BLaER1 (cell line): ENCODE measurements around the gene COL6A1.
A peak's percentile ranks its signal among the peaks of the same experiment; 100 is the strongest.

Source experiments
- H3K27ac ChIP-seq: shearing (Covaris generic); formaldehyde crosslinking; 2 replicates; pipeline ENCODE4 v1.8.1; 2022
- H3K27me3 ChIP-seq: shearing (Covaris generic); formaldehyde crosslinking; 2 replicates; pipeline ENCODE4 v1.8.1; 2022
- H3K36me3 ChIP-seq: shearing (Covaris generic); formaldehyde crosslinking; 2 replicates; pipeline ENCODE4 v1.8.1; 2022
- H3K4me1 ChIP-seq: shearing (Covaris generic); formaldehyde crosslinking; 2 replicates; pipeline ENCODE4 v1.8.1; 2022
- H3K4me2 ChIP-seq: shearing (Covaris generic); formaldehyde crosslinking; 2 replicates; pipeline ENCODE4 v1.8.1; 2022
- H3K4me3 ChIP-seq: shearing (Covaris generic); formaldehyde crosslinking; 2 replicates; pipeline ENCODE4 v1.8.1; 2022
- H3K9ac ChIP-seq: shearing (Covaris generic); formaldehyde crosslinking; 2 replicates; pipeline ENCODE4 v1.8.1; 2022
- H3K9me3 ChIP-seq: shearing (Covaris generic); formaldehyde crosslinking; 2 replicates; pipeline ENCODE4 v1.8.1; 2022
- H4K20me1 ChIP-seq: shearing (Covaris generic); formaldehyde crosslinking; 2 replicates; pipeline ENCODE4 v1.8.1; 2022
- Cebpa-rat ChIP-seq: shearing (Covaris generic); IDR thresholded peaks from 2 replicates; pipeline ENCODE4 v1.8.1; 2022

Gene COL6A1

DNA sequence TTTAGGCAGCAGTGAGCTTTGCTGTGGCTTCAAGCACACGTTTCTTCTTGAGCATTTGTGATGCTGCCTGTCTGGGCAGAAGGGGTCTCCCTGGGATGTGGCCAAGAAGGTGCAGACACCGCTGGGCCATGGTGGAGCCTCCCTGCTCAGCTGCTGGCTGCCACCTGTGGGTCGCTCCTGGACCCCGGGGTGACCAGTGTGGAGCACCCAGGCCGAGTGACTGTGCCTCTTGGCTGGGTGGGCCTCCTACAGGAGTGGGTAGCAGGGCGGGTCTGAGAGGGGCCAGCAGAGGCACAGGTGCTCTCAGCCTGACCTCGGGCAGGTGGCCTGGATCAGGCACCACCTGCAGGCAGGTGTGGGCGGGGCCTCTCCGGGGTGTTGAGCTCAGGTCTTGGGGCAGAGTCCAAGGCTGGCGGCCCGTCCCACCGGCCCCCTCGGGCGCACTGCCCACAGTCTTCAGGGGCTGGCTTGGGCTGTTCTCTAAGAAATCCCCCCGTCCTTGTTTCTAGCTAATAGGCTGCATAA is 42.0 kb upstream of the COL6A1 start:
- Histone ChIP-seq H4K20me1 (peaks cover 16% of the 10 kb centered on the region; the same call in 1 of the 2 replicates), H3K27ac (peak overlapping the region; percentile 92), H3K9ac (0 out of 2 replicates have a peak overlapping the region, but pooled peaks have one; percentile 72), H3K4me3 (no peak overlapping the region), H3K9me3 (no peaks in the 10 kb centered on the region), H3K36me3 (peaks cover 6% of the 10 kb centered on the region; the same call in 1 of the 2 replicates), H3K4me1 (peaks cover 86% of the 10 kb centered on the region), H3K27me3 (no peaks in the 10 kb centered on the region), H3K4me2 (peak overlapping the region; percentile 89)
- no peak for TF ChIP-seq Cebpa-rat

DNA sequence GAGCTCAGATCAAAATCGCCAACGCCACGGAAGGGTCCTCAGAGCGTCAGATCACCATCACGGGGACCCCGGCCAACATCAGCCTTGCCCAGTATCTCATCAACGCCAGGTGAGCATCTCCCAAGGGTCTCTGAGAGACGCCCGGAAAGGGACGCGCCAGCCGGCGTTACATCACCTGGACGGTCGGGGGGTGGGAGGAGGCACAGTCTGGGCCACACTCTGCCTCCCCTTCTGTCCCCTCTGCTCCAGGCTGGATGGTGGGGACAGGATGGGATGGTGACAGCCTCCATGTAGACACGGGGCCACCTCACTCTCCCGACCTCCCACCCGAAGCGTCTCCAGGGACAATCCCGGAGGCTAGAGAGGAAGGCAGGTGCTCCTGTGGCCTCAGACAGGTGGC is 41.5 kb upstream of the COL6A1 start:
- Histone ChIP-seq H3K36me3 (peaks cover 3% of the 10 kb centered on the region; the same call in 1 of the 2 replicates), H3K4me3 (no peak overlapping the region), H4K20me1 (peaks cover 16% of the 10 kb centered on the region; the same call in 1 of the 2 replicates), H3K9me3 (no peaks in the 10 kb centered on the region), H3K4me1 (peaks cover 81% of the 10 kb centered on the region), H3K27ac (no peak overlapping the region), H3K4me2 (peak overlapping the region; percentile 89), H3K9ac (no peak overlapping the region), H3K27me3 (no peaks in the 10 kb centered on the region)
- TF ChIP-seq Cebpa-rat, result no peak

DNA sequence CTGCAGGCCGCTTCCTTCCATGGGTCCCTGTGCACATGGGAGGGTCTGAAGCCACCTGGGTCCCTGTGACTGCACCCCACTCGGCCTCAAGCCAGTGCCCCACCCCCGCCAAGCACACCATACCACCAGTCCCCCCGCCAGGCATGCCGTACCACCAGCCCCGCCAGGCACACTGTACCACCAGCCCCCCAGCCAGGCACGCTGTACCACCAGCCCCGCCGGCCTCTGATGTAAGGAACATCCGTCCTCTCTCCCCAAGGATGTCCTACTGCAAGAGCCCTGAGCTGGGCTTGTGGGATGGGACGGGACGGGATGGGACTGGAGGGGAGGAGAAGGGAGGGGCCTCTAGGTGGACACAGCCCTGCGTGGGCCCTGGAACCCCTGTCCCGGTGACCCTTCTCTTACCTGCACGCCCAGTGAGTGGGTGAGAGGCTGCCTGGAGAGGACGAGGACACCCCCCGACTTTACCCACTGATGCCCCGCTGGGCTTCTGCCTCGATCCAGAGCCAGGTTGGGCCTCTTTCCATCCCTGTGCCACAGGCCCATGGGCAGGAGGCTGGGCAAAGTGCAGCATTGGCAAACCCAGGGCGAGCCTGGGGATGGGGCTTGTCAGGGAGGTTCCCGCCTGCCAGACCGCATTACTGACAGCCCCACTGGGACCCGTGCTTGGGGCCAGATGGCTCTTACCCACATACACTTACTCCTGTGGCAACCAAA is 40.8 kb upstream of the COL6A1 start:
- TF ChIP-seq Cebpa-rat, result no peak
- Histone ChIP-seq H3K4me2 (peak overlapping the region; percentile 89), H3K27me3 (no peaks in the 10 kb centered on the region), H3K36me3 (no peaks in the 10 kb centered on the region), H3K9ac (no peak overlapping the region), H3K4me3 (no peak overlapping the region), H3K27ac (no peak overlapping the region; the same call in 1 of the 2 replicates), H4K20me1 (peaks cover 16% of the 10 kb centered on the region; the same call in 1 of the 2 replicates), H3K4me1 (peaks cover 74% of the 10 kb centered on the region), H3K9me3 (no peaks in the 10 kb centered on the region)

DNA sequence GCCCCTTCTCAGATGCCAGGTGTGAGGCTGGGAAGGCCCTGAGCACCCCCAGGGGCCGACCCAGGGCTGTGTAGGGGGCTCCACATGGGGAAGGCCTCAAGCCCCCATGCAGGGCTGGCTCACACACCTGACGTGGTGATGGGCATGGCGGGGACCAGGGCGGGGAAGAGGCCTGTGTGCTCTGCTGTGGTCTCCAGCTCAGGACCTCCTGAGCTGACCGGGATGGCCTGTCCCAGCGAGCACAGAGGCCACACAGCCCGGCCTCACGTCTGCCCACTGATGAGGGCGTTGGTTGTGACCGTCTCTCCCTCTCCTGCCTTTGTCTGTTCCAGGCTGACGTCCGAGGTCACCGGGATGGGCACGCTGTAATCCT is 40.2 kb upstream of the COL6A1 start:
- Histone ChIP-seq H3K4me3 (peak overlapping the region; percentile 15; the same call in 1 of the 2 replicates), H3K36me3 (no peaks in the 10 kb centered on the region), H3K4me1 (peaks cover 69% of the 10 kb centered on the region), H4K20me1 (peaks cover 16% of the 10 kb centered on the region; the same call in 1 of the 2 replicates), H3K9me3 (no peaks in the 10 kb centered on the region), H3K4me2 (peak overlapping the region; percentile 89), H3K27ac (peak overlapping the region; percentile 64; the same call in 1 of the 2 replicates), H3K9ac (no peak overlapping the region), H3K27me3 (no peaks in the 10 kb centered on the region)
- no peak for TF ChIP-seq Cebpa-rat

DNA sequence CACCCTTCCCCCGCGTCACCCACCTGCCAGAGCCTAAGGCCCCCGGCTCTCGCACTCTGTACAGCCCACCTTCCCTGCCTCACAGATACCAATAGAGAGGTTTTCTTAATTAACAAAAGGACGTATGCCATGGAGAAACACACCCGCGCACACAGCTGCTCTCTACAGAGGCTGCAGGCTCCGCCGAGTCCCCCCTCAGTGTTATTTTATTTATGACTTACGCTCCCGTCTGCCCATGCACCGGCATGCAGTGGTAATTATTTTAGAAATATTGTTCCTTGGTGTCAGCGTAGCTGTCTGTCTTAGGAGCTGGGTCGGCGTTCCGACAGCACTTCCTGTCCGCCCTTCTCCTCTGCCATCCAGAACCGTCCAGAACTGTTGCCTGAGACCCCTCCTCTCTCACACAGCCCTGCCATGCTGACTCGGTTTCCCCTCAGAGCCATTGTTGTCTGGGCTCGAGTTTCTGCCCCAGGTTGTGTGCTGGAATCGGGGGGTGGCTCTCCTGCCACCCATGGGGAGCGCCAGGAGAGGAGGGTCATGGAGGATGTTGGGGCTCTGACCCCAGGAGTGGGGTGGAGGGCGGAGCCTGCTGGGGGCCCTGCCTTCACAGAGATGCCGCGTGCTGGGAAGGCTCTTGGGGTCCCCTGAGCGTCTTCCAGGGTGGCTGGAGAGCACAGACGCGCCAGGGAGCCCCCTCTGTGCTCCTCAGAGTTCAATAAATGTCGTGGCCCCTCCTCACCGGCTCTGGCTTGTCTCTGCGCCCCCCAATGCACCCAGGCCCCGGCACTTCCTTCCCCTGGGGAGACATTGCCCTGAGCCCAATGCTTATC is 39.6 kb upstream of the COL6A1 start:
- peaks cover 64% of the 10 kb centered on the region for H3K4me1 ChIP-seq
- H3K4me3 ChIP-seq, result peak overlapping the region; percentile 15; the same call in 1 of the 2 replicates
- no peak overlapping the region for H3K9ac ChIP-seq

DNA sequence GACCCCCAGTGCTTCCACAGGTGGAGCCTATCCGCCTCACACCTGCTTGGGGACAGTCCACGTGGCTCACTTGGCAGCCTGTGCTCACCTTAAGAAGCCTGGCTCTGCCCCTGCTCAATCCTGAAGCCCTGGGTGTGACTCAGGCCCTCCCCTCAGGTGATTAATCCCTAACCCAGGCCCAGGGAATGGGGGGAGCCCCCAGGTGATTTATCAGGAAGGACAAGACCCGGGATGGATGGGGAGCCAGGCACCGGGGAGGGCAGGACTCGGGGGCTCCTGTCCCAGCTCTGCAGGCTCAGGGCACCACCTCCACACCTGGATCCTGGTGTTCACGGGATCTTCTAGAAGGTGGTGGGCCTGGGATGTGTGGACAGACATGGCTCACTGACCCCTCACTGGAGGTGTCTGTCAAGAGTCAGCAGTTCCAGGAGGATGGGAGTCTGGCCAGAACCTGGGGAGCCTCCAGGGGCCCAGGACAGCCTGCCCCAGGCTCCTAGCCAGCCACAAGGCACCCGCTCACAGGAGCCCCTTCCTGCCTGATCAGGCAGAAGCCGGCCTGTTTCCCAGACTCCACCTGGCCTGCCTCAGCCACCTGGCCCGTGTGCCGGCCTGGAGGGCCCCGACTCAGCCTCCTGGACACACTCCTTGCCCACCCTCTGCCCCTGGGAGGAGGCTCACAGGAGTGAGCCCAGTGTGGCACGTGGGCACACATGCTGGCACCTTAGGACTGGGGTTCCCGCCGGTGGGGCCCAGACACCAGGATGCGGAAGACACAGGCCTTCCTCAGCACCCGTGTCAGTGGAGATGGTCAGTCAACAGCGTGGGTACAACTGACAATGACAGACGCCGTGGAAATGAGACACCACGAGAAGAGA is 38.6 kb upstream of the COL6A1 start:
- peaks cover 63% of the 10 kb centered on the region for H3K4me1 ChIP-seq
- H3K9ac ChIP-seq, result no peak overlapping the region
- H4K20me1 ChIP-seq, result peaks cover 9% of the 10 kb centered on the region; the same call in 1 of the 2 replicates
- no peaks in the 10 kb centered on the region for H3K27me3 ChIP-seq
- peak overlapping the region; percentile 89 for H3K4me2 ChIP-seq
- H3K9me3 ChIP-seq, result peaks cover 8% of the 10 kb centered on the region; the same call in 1 of the 2 replicates
- H3K4me3 ChIP-seq, result no peak overlapping the region
- no peak overlapping the region for H3K27ac ChIP-seq
- TF ChIP-seq Cebpa-rat, result no peak
- H3K36me3 ChIP-seq, result no peaks in the 10 kb centered on the region

More for the DNA sequence above, 39.6 kb upstream of the COL6A1 start:
- TF ChIP-seq Cebpa-rat, result no peak
- H3K9me3 ChIP-seq, result no peaks in the 10 kb centered on the region
- no peaks in the 10 kb centered on the region for H3K27me3 ChIP-seq
- H3K36me3 ChIP-seq, result no peaks in the 10 kb centered on the region
- peak overlapping the region; percentile 89 for H3K4me2 ChIP-seq
- H4K20me1 ChIP-seq, result peaks cover 16% of the 10 kb centered on the region; the same call in 1 of the 2 replicates
- H3K27ac ChIP-seq, result peak overlapping the region; percentile 64; the same call in 1 of the 2 replicates

DNA sequence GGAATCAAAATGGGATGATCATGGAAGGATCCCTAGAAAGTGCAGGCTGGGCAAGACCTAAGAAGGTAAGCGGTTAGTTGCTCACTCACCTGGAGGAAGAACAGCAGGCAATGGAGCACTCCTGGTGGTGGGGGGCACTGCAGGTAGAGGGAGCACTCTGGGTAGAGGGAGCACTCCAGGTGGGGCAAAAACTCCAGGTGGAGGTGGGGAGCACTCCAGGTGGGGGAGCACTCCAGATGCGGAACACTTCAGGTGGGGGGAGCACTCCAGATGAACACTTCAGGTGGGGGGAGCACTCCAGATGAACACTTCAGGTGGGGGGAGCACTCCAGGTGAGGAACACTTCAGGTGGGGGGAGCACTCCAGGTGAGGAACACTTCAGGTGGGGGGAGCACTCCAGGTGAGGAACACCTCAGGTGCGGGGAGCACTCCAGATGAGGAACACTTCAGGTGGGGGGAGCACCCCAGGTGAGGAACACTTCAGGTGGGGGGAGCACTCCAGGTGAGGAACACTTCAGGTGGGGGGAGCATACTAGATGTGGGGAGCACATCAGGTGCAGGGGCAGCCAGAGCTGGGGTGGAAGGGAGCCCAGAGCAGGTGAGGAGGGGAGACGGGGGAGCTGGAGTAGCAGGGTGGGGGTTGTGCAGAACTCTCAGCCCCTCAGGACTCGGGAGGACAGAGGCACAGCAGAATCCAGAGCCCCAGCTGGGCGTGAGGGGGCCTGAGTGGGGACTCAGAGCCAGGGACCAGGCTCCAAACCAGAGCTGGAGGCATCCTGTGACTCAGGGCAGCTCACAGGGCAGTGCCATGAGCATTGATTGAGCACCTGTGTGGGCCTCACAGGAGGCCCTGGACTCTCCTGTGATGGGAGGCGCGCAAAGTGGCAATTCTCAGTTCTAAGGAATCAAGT is 37.7 kb upstream of the COL6A1 start:
- no peak overlapping the region for H3K4me2 ChIP-seq
- H4K20me1 ChIP-seq, result peaks cover 9% of the 10 kb centered on the region; the same call in 1 of the 2 replicates
- no peak overlapping the region for H3K4me3 ChIP-seq
- no peak for TF ChIP-seq Cebpa-rat
- no peak overlapping the region for H3K9ac ChIP-seq
- peaks cover 63% of the 10 kb centered on the region for H3K4me1 ChIP-seq
- H3K27ac ChIP-seq, result no peak overlapping the region
- H3K27me3 ChIP-seq, result no peaks in the 10 kb centered on the region
- peaks cover 10% of the 10 kb centered on the region; the same call in 1 of the 2 replicates for H3K9me3 ChIP-seq
- no peaks in the 10 kb centered on the region for H3K36me3 ChIP-seq

DNA sequence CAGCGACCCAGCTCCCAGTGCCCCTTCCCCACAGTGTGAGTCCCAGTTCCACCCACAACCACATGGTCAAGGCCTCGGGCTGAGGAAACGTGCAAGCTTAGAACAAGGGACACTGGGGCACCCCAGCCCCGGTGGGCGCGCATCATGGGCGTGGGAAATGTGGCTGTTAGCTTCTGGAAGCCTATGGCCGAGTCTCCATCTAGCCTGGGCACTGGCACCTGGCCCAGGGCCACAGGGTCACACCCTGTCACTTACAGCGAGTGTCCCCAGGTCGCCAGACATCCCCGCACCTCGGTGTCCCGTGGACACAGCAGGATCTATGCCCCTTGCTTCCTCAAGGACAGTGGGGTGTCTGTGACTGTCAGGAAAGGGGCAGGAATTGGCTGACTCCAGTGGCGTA is 37.0 kb upstream of the COL6A1 start:
- H3K9ac ChIP-seq, result no peak overlapping the region
- no peak overlapping the region for H3K4me2 ChIP-seq
- H3K9me3 ChIP-seq, result peaks cover 10% of the 10 kb centered on the region; the same call in 1 of the 2 replicates
- peaks cover 63% of the 10 kb centered on the region for H3K4me1 ChIP-seq
- H4K20me1 ChIP-seq, result peaks cover 9% of the 10 kb centered on the region; the same call in 1 of the 2 replicates
- no peak overlapping the region for H3K4me3 ChIP-seq
- no peaks in the 10 kb centered on the region for H3K36me3 ChIP-seq
- no peak overlapping the region for H3K27ac ChIP-seq
- H3K27me3 ChIP-seq, result no peaks in the 10 kb centered on the region
- TF ChIP-seq Cebpa-rat, result no peak
